ENCODE data around the gene ARHGEF4. TPM values are rescaled to one million over a fixed set of nuclear protein-coding genes. Genes with fewer than 3 reads are reported as not detected.

The ARHGEF4 gene
- total RNA-seq, 1 experiment from 2014 or later, result 12.2 TPM

DNA sequence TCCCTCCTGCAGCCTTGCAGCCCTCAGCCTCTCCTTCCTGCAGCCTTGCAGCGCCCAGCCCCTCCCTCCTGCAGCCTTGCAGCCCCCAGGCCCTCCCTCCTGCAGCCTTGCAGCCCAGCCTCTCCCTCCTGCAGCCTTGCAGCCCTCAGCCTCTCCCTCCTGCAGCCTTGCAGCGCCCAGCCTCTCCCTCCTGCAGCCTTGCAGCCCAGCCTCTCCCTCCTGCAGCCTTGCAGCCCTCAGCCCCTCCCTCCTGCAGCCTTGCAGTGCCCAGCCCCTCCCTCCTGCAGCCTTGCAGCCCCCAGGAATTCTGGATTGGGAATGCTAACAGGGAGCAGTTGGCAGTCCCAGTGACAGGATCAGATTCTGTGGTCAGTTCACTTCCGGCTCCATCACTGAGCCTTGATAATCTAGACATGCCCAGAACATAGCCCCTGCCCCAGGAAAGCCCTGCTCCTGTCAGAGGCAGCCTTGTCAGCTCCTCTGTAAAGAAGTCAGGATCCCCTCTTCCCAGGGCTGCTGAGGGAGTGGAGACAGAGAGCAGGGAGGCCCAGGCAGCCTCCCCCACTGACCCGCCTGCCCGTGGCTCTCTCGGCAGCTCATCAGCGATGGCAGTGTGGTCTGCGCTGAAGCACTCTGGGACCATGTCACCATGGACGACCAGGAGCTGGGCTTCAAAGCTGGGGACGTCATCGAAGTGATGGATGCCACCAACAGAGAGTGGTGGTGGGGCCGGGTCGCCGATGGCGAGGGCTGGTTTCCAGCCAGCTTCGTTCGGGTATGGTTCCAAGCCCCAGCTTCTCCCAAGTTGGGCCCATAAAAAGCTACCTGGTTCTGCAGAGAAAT is 201.8 kb downstream of the ARHGEF4 start:
- no peak for DNase-seq (ENCODE audit: low spot score)

GRCh38 chr2:131039101-131039440 is 202.4 kb downstream of the ARHGEF4 start:
- DNase-seq (ENCODE audit: low spot score), result no peak

GRCh38 chr2:131039535-131039907 is 202.8 kb downstream of the ARHGEF4 start:
- no peak for DNase-seq (ENCODE audit: low spot score)

DNA sequence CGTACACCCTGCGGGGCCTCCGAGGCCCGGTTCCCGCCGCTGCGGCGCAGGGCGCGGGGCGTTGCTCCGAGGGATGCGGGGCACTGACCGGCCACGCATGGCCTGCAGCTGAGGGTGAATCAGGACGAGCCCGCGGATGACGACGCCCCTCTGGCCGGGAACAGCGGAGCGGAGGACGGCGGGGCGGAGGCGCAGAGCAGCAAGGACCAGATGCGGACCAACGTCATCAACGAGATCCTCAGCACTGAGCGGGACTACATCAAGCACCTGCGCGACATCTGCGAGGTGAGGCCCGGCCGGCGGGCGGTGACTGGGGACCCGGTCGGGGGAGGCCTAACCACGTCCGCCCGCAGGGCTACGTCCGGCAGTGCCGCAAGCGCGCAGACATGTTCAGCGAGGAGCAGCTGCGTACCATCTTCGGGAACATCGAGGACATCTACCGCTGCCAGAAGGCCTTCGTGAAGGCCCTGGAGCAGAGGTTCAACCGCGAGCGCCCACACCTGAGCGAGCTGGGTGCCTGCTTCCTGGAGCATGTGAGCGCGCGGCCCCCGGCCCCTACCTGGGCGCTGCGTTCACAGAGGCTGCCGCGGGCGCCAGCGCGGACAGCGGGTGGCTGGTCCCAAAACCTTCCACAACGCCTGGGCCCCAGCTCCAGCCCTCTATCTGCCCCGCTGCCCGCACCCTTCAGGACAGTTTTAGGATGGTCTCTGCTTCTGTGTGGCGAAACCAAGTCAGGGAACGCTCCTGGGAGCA is 203.4 kb downstream of the ARHGEF4 start:
- DNase-seq (ENCODE audit: low spot score), result no peak

DNA sequence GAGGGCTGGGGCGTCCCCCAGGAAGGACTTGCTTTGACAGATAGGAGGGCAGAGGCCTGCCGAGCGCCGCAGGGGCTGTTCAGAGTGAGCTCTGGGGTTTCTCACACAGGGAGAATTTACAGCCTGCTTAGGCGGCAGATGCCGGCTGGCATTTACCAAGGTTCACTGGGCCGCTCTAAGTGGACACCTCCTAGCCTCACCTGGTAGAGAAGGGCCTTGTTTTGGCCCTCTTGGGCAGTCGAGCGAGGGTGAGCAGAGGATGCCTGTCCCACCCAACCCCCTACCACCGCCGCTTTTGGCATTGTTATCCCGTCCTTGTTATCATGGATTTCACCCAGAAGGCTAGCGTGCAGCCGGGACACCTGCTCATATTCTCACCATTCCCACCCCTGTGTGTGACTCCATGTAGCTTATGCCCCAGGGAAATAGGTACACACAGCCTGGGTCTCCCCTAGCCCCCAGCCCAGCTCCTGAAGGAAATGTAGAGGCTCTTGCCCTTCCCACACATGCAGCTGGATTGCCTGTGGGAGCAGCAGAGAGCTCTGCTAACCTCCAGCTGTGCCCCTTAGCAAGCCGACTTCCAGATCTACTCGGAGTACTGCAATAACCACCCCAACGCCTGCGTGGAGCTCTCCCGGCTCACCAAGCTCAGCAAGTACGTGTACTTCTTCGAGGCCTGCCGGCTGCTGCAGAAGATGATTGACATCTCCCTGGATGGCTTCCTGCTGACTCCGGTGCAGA is 204.1 kb downstream of the ARHGEF4 start:
- no peak for DNase-seq (ENCODE audit: low spot score)

- no peak for DNase-seq (ENCODE audit: low spot score)
Observed at GRCh38 chr2:131041402-131042147, 204.9 kb downstream of the ARHGEF4 start.

DNA sequence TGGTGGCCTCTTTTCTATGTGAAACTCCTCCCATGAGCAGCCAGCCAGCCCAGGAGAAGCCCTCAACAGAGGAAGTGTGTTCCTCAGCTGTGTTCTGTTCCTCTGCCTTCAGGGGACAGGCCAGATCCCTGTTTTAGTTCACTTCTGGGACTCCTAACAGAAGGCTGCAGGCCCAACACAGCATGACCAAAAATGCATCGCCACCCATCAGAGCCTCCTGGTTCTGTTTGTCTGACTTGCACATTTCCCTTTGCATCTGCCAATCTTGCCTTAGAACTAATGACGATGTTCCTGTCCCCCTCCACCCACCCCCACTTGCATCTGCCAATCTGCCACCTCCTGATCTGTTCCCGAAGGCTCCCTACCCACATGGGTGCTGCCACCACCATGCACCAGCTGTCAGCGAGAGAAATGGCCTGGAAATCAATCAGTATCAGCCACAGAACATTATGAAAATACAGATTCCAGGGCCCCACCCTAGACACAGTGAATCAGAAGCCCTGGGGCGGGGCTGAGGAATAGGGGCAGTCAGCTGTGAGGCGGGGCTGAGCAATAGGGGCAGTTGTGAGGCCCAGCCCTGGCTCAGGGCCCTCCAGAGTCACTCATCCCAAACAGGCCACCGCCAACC is 205.5 kb downstream of the ARHGEF4 start:
- DNase-seq (ENCODE audit: low spot score), result no peak

- DNase-seq (ENCODE audit: low spot score), result no peak
Observed at GRCh38 chr2:131043199-131044074, 206.7 kb downstream of the ARHGEF4 start.

DNA sequence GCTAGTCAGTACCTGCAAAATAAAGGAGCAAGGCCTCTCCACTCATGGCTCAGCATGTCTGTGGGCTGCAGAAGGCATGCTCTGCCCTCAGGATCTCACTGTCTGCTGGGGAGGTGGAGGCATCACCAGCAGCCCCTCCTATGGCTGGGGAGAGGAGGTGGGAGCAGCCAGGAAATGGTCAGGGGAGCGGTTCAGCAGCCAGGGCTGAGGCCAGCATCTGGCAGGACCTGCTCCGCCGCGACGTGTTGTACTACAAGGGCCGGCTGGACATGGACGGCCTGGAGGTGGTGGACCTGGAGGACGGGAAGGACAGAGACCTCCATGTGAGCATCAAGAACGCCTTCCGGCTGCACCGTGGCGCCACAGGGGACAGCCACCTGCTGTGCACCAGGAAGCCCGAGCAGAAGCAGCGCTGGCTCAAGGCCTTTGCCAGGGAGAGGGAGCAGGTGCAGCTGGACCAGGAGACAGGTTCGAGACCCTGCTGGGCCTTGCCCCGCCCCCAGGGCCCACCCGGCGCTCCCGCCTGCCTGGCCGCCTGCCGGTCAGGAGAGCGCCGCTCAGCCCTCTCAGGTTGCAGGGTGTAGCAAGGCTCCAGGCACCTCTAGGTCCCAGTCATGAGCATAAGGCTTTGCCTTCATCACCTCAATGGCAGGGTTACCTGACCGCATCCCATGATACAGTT is 207.5 kb downstream of the ARHGEF4 start:
- DNase-seq (ENCODE audit: low spot score), result no peak

DNA sequence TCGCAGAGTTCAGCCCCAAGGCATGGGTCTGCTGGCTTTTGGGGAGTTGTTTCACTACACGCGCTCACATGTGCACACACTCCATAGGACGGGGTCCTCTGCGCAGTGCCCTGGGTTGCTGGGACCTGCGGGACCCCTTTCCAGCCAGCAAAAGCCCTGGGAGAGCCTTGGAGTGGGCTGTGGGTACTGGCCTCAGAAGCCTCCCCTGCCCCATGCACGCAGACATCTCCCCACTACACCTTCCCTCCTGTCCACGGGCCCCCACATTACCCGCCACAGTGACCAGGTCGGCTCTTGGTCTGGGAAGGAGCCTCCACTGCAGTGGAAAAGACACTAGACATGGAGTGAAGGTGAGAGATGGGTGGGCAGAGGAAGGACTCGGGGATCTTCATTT is 208.0 kb downstream of the ARHGEF4 start:
- no peak for DNase-seq (ENCODE audit: low spot score)

GRCh38 chr2:131045286-131046027 is 208.7 kb downstream of the ARHGEF4 start:
- no peak for DNase-seq (ENCODE audit: low spot score)

GRCh38 chr2:131046028-131046917 is 209.6 kb downstream of the ARHGEF4 start:
- no peak for DNase-seq (ENCODE audit: low spot score)

- no peak for DNase-seq (ENCODE audit: low spot score)
Observed at GRCh38 chr2:131046918-131047652, 210.4 kb downstream of the ARHGEF4 start.

DNA sequence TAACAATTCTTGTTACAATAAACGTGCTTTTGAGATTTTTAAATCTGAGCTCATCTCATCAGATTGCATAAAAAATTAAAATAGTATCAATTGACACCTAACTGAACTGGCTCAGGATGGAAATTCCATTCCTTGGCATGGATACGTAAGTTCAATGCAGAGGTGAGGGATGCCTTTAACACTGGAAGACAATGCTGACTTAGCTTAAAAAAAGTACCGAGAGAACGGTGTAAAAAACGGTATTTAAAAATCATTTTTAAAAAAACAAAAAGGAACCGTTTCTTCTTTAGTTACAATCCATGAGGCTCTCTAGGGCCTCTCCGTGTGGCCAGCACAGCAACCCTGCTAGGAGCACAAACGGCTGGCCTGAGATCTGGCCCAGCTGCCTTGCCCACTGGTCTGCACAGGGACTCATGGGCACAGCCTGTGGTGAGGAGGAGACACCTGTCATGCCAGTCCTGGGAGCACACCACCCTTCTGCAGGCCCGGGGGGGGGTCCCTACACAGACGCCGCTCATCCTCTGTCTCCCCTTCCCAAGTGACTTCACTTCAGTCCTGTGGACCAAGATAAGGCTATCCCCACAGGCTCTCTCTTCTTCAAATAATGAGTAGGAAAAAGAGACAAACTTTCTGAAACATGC is 211.3 kb downstream of the ARHGEF4 start:
- no peak for DNase-seq (ENCODE audit: low spot score)

DNA sequence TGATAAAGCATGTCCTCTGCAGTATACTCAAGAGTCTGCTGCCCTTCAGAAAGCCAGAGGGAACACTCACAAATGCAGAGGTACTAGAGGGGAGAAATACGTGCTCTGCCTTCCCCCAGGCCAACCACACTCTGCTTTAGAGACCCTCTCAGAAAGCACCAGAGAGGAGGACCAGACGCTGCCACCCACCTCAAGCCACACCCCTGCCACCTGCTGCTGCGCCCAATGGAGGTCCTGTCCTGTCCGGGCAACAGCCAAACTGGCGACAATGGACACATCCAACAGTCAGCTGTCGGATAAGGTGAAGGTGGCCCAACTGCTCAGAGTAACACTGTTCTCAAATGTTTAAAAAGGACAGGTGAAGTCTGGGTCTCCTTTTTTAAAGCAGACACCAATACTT is 211.9 kb downstream of the ARHGEF4 start:
- no peak for DNase-seq (ENCODE audit: low spot score)

GRCh38 chr2:131049150-131049718 is 212.5 kb downstream of the ARHGEF4 start:
- DNase-seq (ENCODE audit: low spot score), result no peak

Data from A172 (cell line).